GM18867 (cell line): ENCODE measurements around the gene LRBA.
A peak's percentile ranks its signal among the peaks of the same experiment; 100 is the strongest.

ENCODE experiments used
- ATAC-seq: cut with Tn5 transposase; IDR thresholded peaks from one replicate; pipeline ENCODE4 v1.9.1; 2021; ENCODE audit warnings: mild to moderate bottlenecking, moderate library complexity; ENCODE audit not compliant: unreplicated experiment

Gene LRBA

DNA sequence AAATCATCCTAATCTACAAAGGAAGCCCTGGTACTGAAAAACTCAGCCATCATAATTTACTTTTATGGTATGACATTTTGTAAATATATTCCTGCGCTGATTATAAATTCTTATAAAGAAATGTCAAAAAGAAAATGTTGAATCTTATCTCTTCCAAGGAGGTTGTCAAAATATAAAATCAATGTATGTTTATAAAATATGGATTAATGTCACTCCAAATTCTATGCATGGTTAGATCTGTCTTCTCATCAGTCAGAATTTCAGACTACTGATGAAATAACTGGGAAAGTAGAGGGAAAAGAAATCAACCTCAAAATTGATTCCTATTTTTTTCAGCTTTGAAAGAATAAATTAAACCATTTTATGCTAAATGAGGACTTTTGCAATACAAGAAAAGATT, 553.1 kb downstream of the LRBA start:
- no peak for ATAC-seq

DNA sequence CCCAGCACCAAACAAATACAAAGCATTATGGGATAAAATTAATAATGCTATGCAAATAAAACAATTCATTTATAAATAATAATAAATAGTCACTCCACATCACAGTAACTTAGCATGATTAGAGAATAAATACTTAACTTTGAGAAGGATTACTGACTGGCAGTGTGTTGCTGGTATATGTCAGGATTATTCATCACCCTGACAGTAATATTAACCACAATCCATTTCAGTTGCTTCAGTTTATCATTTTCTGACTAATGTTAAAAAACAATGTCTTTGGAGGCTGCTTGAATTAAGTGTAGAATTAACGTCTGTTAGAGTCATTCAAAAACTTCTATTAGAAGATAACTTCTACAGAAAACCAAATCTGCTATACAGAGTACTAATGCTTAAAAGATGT, 557.3 kb downstream of the LRBA start:
- no peak for ATAC-seq

DNA sequence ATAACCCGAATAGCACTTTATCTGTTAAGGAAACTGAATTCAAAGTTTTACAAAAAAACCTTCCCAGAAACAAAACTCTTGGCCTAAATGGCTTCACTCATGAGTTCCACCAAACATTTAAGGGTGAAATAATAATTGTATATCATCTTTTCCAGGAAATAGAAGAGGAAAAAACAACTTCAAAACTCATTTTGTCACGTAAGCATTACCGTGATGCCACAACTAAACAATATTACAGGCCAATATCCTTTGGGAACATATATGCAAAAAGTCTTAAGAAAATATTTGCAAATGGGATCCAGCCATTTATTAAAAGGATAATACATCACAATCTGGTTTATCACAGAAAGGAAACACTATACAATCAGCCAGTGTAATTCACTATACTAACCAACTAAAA, 563.2 kb downstream of the LRBA start:
- ATAC-seq: no peak

DNA sequence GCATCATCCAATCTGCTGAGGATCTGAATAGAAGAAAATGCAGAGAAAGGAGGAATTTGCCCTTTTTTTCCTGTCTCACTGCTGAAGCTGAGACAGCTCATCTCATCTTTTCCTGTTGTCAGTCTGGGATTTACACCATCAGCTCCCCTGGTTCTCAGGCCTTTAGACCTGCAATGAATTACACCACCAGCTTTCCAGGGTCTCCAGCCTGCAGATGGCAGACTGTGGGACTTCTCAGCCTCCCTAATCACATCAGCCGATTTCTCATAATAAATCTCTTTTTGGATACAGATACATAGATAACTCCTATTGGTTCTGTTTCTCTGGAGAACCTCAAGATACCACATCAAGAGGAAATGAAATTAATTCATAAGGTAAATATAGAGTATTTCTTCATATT, 567.7 kb downstream of the LRBA start:
- no peak for ATAC-seq

DNA sequence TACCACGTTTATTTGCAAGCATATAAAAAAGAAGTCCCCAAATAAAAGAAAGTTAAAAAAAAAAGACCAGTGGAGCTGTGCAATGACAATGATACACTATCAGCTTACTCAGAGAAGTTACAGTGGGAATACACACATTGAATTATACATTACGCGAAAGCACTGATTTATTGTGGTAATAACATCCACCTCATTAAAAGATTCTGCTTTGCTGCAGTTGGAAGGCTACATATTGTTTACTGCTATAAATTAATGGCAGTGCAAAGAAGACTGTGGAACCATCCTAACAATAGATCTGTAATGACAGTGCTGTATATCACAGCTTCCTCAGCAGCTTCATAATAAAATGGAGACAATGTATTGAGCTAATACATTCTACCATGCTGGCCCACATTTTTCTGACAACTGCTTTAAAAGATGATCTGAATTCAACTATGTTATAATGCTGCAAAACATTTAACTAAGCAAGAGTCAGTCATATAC, 575.6 kb downstream of the LRBA start:
- ATAC-seq: no peak

DNA sequence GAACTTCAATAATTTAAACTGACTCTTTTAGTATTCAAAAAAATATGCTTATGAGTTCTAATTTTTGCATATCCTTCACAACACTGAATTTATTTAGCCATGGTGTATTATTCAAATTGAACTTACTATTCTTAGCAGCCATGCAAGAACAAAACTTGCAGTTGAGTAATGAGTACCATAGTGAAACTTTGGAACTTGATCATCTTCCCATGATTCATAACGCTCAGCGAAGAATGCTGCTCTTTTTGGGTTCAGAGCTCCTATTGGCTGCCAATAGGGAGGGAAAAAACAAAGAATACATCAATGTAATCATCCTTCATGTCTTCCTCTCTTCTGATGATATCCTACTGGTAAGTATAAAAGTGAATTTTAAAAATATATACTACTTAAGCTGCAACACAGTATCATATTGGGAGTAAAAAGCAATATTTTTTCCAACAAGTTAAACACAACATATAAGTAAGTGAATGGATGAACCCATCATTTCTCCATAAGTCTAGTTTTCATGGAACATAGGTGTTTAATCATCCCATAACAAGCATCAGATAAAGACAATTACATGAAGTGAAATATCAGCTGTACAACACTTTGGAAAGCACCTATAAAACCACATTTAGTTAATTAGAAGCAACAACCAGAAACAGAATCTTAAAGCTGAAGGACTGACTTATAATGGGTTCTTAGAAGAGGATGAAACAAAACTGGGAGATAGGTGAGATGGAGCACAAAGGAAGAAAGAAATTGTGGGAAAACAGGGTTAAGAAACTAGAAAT, 578.3 kb downstream of the LRBA start:
- no peak for ATAC-seq

DNA sequence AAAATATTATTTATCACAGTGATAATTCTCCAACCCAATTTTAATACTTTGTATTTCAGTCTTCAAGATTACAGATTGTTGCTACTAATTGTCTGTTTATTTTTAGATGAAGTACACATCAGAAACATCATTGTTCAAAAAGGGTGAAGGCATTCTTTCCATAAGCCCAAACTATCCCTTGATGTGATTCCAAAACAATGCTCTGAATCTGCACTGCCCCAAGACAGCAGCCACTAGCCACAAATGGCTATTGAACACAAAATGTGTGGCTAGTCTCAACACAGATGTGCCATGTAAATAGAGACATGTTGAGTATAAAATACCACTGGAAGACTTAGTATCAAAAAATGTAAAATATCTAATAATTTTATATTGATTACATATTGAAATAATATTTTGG, 583.9 kb downstream of the LRBA start:
- no peak for ATAC-seq

DNA sequence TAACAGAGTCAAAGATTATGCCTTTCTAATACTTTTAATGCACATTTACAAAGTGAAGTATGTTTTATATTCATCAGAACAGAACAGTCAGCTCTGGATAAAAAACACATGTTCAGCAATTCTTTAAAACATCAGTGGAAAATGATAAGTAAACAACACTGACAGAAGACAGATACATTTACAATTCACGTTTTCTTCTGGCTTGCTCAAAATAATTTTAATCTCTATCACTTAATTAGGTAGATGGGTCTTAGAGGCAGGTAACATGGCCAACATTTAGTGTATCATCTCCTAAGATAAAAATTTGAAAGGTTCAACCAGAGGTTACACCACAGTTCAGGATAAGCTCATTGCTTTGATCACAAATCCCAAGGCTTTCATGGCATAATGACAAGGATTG, 589.9 kb downstream of the LRBA start:
- ATAC-seq: no peak

DNA sequence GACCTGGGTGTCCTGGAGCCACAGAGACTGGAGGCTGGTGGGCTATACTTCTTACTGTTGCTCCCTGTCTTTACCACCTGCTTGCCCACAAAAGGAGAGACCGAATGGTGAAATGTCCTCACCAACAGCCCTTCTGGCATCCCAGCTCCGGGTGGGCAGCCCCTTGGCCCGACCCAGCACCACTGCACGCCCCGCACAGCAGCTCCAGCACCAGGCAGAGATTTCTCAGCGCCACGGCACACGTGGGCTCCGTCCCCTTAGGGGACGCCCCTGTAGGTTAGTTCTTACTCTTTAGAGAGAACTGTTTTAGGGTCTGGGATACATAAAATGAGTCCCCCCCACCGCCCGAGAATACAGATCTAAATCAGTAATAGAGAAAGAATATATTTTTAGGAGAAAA, 591.6 kb downstream of the LRBA start:
- no peak for ATAC-seq

DNA sequence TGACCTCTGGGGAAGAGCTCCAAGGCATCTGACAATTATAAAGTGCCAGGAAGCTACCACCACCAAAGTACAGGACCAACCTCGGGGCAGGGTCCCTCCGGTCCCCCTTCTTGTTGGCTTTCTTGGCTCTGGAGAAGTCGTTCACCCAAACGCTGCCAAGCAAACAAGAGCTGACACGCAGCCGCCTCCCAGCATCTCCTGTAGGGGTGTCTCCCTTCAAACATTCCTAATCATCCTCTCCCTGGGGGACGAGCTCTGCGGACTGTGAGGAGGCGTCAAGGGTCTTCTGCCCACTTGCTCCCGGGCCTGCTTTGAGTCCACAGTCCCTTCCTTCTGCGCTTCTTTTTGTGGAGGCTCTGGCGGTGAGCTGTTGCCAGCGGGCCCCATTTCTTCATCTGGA, 592.0 kb downstream of the LRBA start:
- ATAC-seq: no peak

DNA sequence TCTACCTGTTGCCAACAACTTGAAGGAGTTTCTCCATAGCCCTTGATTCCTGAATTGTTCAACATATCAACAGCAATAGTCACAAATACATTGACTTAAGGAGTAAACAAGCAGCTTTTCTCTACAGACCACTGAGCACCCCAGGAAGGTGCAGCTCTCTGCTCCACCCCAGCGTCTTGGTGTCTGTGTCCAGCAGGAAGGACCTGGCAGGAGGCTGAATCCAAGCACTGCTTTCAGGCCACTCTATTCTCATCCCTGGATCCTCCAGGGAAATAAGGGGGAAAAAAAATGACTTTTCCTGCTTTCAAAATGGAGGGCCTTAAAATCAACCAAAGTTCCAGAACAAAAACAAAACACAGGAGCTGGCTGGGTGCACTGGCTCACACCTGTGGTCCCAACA, 593.5 kb downstream of the LRBA start:
- ATAC-seq: no peak

DNA sequence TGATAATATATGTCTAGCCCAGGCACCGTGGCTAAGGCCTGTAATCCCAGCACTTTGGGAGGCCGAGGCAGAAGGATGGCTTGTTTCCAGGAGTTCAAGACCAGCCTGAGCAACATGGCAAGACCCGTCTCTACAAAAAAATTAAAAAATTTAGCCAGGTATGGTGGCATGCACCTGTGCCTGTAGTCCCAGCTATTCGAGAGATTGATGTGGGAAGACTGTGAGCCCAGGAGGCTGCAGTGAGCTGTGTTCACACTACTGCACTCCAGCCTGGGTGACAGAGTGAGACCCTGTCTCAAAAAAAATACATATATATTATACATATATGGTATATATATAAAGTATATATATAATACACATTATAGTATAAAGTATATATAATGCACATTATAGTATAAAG, 595.1 kb downstream of the LRBA start:
- no peak for ATAC-seq

DNA sequence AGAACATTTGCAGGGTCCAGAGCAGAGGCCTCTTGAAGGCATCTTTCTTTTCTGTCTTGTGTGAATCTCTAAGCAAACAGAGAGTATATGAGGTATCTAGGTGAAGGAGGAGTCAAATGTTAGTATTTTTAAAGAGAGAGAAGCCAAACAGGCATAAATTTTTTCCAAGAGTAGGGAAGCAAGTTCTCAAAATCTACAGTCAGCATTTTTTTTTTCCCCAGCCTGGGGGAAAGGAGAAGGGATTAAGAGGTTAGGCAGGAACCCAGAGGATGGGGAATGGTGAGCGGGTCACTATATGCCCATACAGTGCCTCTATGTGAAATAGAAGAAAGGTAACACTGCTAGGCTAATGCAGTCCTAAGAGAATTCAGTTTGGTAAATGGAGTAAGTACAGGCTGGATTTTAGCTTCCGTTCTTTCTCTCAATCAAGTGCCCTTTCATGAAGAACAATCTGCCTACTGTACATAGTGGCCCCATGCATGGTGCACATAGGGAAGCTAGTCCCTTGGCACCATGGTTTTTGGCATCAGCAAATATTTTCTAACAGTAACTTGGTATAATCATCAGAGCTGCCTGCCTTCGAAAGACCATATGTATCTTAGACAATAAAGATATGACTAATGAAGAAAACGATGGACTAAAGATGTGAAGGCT, 596.2 kb downstream of the LRBA start:
- ATAC-seq: no peak

DNA sequence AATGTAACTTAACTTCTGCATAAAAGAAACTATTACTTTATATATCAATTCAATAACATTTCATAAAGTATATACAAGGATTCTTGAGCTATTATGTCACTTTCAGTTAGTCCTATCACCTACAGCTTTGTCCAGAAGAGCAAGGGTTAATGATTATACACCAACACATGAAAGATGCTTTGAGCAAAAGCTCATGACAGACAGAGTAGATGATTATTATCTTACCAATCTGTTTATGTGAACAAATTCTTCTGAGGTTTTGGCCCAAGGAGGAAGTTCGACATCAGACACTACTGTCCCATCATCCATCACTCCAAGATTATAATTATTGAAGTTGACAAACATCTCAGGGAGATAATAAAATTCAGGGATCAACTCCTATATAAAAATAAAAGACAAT, 599.9 kb downstream of the LRBA start:
- no peak for ATAC-seq

DNA sequence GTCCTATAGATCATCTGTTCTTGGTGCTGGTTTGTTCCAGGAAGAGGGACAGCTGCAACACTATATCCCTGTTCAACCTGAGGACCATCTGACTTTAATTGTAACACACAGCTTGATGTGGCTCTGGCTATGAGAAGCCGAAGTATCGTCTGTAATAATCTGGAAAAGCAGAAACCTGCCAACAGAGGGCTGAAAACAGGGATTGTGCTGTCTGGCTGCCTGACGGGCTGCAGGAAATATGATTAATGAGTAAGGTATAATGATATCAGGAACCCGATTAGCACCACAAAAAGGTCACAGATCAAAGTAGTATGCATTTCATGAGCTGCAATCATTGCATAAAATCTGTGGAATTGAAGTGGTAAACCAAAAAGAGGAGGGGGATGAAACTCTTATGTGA, 603.6 kb downstream of the LRBA start:
- ATAC-seq: no peak

DNA sequence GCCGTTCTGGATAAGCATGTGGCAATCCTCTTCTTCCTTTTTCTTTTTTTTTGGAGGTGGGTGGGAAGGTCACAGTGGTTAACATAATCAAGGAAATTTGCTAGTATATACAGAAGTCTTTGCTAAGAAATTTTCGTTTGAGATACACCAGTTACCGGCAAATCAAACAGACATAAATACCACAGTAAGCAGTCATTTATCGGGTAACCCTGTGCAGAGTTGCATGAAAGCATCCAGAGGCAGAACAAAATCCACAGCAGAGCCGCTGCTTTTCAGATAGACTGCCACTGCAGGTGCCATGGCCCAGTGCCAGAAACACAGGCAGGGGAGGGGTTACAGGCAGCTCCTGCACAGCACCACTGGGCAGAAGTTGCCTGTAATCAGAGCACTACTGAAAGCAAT, 612.2 kb downstream of the LRBA start:
- ATAC-seq: peak; percentile 85

DNA sequence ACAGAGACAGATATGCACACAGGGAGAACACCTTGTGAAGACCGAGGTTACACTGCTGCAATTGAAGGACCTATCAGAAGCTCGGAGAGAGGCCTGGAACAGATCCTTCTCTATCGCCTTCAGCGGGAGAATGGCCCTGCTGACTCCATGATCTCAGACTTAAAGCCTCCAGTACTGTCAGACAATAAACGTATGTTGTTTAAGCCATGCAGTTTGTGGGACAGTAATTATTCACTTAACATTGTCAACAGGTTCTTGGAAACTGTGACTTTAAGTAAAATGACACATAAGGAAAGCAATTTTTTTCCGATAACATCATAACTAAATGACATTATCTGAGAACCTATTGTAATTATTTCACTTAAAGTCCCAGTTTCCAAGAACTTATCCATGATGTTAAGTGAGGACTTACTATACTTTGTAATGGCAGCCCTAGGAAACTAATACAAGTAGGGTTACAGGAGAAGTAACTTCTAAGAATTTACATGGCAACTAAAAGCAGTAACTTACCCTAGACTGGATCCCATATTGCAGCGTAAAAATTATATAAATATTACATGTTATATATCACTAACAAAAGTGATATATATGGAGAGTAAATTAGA, 613.9 kb downstream of the LRBA start:
- no peak for ATAC-seq

DNA sequence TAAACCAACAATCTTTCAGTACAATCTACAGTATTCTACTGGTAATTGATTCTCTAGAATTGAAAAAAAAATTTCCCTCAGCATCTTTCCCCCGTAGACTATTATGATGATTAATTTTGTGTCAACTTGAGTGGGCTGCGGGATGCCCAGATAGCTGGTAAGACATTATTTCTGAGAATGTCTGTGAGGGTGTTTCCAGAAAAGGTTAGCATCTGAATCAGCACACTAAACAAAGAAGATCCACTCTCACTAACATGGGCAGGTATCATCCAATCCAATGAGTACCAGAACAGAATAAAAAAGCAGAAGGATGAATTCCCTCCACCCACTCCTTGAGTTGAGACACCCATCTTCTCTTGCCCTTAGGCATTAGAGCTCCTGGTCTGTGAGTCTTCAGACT, 619.2 kb downstream of the LRBA start:
- ATAC-seq: no peak

DNA sequence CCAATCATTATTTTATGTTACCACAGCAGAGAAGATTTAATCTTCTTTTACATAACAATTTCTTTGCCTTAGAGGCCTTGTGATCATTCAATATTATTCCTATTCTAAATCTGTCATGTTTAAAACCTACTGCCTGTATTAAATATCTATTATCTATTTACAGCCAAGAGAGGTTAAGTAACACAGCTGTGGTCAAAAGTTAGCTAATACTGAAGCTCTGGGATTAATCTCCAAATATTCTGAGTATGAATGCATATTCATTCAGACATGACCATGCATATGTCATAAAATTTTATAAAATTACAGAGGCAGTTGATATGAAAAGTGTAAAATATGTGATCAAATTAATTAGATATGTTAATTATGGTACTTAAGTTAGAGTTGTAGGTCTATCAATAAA, 621.0 kb downstream of the LRBA start:
- ATAC-seq: no peak

DNA sequence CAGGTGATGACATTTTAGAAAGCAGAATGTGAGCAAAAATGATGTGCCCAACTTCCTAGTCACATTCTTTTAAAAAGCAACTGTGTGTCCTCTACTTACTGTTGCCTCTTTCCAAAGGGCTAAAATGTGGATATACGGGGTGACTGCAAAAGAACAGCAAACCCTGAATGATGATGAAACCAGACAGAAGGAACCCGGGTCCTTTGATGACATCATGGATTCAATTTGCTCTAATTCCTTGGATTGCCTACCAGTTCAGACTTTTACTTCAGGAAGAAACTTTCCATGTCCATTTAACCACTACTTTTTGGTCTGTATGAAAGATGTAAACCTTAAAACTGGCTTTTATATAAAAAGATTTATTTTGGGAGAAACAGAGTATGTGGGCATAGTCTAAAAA, 624.0 kb downstream of the LRBA start:
- no peak for ATAC-seq

DNA sequence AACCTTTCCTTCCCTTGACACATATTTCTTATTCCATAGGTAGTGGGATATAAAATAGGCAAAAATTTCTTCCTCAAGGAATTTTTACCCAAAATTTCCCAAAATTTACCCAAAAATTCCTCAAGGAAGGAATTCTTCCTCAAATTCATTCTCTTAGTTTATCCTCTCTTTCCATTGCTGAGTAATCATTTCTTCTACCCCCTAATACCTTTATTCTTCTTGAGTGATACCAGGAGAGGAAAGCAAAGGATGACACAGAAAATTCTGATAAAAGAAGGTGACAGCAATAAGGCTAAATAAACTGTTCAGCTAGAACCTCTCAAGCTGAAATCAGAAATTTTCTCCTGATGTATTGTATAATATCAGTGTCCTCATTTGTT, 624.6 kb downstream of the LRBA start:
- ATAC-seq: no peak

DNA sequence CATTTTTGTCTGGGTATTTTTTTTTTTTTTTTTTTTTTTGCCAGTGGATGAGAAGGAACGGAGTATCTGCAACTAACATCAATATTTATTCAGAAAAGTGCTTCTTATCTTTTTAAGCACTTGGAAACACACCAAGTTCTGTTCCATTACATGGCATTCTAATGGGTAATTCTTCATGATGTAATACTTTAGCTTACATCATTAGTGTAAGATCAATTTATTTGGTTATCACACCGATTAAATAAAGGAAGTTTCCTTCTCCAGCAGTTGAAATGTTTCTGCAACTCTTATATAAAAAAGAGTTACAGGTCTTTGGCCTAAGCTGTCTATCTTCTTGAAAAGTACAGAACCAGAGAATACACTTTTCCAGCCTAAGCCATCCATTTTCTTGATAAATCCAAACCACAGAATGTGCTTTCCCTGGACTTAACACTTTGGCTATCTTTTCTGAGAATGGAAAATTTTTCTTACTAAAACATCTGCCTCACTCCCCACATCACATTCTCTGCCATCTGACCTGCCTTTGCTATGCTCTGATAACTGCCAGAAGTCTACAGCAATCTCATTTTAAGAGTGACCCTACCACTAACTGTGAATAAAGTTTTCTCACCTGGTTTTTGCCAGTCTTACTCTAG, 625.1 kb downstream of the LRBA start:
- ATAC-seq: no peak
